ENCODE results near the gene HM13. TPM values are rescaled to one million over a fixed set of nuclear protein-coding genes. Genes with fewer than 3 reads are reported as not detected.

HM13 gene
- total and polyA plus RNA-seq, 9 of the 15 experiments (the other 6 are each of a cell fraction or from before 2014, with no cell fraction given): 7.7 to 136 (median 74.5) TPM

DNA sequence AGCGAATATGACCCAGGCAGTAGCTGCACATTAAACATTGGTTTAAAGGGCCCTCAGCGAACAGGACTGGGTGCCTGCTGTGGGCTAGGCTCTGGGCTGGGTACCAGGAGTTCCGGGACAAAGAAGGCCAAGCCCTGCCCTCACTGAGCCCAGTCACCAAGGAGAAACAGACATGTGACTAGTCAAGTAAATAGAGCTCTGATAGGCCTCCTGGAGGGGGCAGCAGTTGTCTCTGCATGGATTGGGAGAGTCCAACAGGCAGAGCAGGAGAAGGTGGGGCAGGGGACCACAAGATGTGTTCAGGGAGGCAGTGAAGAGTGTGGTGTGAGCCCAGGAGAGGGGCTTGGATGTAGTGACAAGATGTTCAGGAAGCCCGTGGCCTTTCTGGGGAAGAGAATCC lies 3.1 kb downstream of the HM13 start:
- Histone ChIP-seq H3K9me3 (replicated peaks; ENCODE audit: control insufficient read depth, insufficient read depth, low read depth, low read length) (no peaks in the 10 kb centered on the region), H2AFZ (ENCODE audit: low read depth, low read length) (no peak overlapping the region), H4K20me1 (replicated peaks; ENCODE audit: control insufficient read depth, insufficient read depth, low read length) (peaks cover 16% of the 10 kb centered on the region; the same call in 1 of the 2 replicates), H3K27ac (ENCODE audit: extremely low read depth, low read depth, low read length) (no peak overlapping the region), H3K4me1 (replicated peaks in 1 of 2; ENCODE audit: control insufficient read depth in 2 of 2, insufficient read depth in 2 of 2, low read length in 2 of 2) (peaks cover 24 to 29% of the 10 kb centered on the region in 2 experiments; a peak in 4 of 5 replicates), H3K79me2 (ENCODE audit: control insufficient read depth, insufficient read depth, low read length) (peaks cover 67% of the 10 kb centered on the region), H3K36me3 (ENCODE audit: control insufficient read depth, insufficient read depth, low read length) (peaks cover 53% of the 10 kb centered on the region), H3K4me2 (ENCODE audit: insufficient read depth, low read length) (peak overlapping the region; percentile 12; the same call in 1 of the 2 replicates), H3K4me3 (no peak overlapping the region), H3K27me3 (ENCODE audit: control insufficient read depth in 2 of 2, insufficient read depth in 2 of 2, low read length in 2 of 2) (no peaks in the 10 kb centered on the region), H3K9me1 (ENCODE audit: control insufficient read depth, insufficient read depth, low read length) (no peaks in the 10 kb centered on the region), H3K9ac (ENCODE audit: insufficient read depth in 1 of 2, low read depth in 2 of 2, low read length in 2 of 2) (no peak overlapping the region)
- ChIA-PET CTCF (ENCODE audit: low intra/inter-chr PET ratio) (interaction anchor here (0.6 to 1.4 kb wide), 2 partner anchors 95 to 96 kb away, joined by 3 to 5 read pairs; no protein-coding TSS in a partner anchor), POLR2A (interaction anchor here (0.6 to 1.5 kb wide), 4 partner anchors 18 to 88 kb away, joined by 3 to 5 read pairs (median 4); partner anchors contain the start of gene ID1)
- peak; percentile 73 for ATAC-seq
- peak; percentile 59 for FAIRE-seq
- intact Hi-C loops (cut with micrococcal nuclease): no loop called here
- WGBS (ENCODE audit: insufficient coverage, low coverage, missing lambda C conversion rate): 78% methylated on average over 4 of the region's 4 CpGs
- peak; percentile 32 to 62 (median 42) for DNase-seq (ENCODE audit: extremely low read depth in 1 of 4, low spot score in 3 of 4)
- no TSS peak for BruUV-seq (replicated peaks)
- in situ Hi-C loops (cut with MboI): no loop called here
- TF ChIP-seq RAD21 (CRISPR knock-in tag; conservative IDR thresholded peaks at IDR 0.05 in 1 of 2, IDR thresholded peaks at IDR 0.05 in 1 of 2) (peak in 1 of 2 experiments; percentile 16; a peak in 1 of 4 replicates), FOXK2 (conservative IDR thresholded peaks at IDR 0.05 in 1 of 2, IDR thresholded peaks at IDR 0.05 in 1 of 2; ENCODE audit: low read depth in 2 of 2) (peak in 1 of 2 experiments; percentile 52; a peak in 1 of 4 replicates), STAT5A (IDR thresholded peaks at IDR 0.05; ENCODE audit: borderline replicate concordance, low read length) (no peak), POLR2G (IDR thresholded peaks at IDR 0.05; ENCODE audit: low read depth, low read length) (no peak), ZNF586 (CRISPR knock-in tag; conservative IDR thresholded peaks at IDR 0.05) (no peak), ZNF764 (CRISPR knock-in tag; IDR thresholded peaks at IDR 0.05; ENCODE audit: low read depth) (no peak), SMARCA5 (IDR thresholded peaks at IDR 0.05) (no peak), PCBP1 (IDR thresholded peaks at IDR 0.05; ENCODE audit: low read depth, low read length, poor library complexity, severe bottlenecking) (no peak), SP2 (IDR thresholded peaks at IDR 0.05; ENCODE audit: extremely low read depth, low read depth, low read length, poor library complexity, severe bottlenecking) (no peak), MTA1 (IDR thresholded peaks at IDR 0.05; ENCODE audit: borderline replicate concordance) (no peak), RAD51 (IDR thresholded peaks at IDR 0.05; ENCODE audit: borderline replicate concordance, low read depth) (peak; percentile 10; the same call in 1 of the 2 replicates)
- TF ChIP-seq, protein P1, sequence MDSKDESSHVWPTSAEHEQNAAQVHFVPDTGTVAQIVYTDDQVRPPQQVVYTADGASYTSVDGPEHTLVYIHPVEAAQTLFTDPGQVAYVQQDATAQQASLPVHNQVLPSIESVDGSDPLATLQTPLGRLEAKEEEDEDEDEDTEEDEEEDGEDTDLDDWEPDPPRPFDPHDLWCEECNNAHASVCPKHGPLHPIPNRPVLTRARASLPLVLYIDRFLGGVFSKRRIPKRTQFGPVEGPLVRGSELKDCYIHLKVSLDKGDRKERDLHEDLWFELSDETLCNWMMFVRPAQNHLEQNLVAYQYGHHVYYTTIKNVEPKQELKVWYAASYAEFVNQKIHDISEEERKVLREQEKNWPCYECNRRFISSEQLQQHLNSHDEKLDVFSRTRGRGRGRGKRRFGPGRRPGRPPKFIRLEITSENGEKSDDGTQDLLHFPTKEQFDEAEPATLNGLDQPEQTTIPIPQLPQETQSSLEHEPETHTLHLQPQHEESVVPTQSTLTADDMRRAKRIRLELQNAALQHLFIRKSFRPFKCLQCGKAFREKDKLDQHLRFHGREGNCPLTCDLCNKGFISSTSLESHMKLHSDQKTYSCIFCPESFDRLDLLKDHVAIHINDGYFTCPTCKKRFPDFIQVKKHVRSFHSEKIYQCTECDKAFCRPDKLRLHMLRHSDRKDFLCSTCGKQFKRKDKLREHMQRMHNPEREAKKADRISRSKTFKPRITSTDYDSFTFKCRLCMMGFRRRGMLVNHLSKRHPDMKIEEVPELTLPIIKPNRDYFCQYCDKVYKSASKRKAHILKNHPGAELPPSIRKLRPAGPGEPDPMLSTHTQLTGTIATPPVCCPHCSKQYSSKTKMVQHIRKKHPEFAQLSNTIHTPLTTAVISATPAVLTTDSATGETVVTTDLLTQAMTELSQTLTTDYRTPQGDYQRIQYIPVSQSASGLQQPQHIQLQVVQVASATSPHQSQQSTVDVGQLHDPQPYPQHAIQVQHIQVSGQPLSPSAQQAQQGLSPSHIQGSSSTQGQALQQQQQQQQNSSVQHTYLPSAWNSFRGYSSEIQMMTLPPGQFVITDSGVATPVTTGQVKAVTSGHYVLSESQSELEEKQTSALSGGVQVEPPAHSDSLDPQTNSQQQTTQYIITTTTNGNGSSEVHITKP (IDR thresholded peaks at IDR 0.05; ENCODE audit: partially characterized antibody): peak; percentile 94
- TF ChIP-seq, protein P2, sequence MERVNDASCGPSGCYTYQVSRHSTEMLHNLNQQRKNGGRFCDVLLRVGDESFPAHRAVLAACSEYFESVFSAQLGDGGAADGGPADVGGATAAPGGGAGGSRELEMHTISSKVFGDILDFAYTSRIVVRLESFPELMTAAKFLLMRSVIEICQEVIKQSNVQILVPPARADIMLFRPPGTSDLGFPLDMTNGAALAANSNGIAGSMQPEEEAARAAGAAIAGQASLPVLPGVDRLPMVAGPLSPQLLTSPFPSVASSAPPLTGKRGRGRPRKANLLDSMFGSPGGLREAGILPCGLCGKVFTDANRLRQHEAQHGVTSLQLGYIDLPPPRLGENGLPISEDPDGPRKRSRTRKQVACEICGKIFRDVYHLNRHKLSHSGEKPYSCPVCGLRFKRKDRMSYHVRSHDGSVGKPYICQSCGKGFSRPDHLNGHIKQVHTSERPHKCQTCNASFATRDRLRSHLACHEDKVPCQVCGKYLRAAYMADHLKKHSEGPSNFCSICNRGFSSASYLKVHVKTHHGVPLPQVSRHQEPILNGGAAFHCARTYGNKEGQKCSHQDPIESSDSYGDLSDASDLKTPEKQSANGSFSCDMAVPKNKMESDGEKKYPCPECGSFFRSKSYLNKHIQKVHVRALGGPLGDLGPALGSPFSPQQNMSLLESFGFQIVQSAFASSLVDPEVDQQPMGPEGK (CRISPR knock-in tag; IDR thresholded peaks at IDR 0.05; ENCODE audit: borderline replicate concordance): no peak
- TF ChIP-seq, protein P3, sequence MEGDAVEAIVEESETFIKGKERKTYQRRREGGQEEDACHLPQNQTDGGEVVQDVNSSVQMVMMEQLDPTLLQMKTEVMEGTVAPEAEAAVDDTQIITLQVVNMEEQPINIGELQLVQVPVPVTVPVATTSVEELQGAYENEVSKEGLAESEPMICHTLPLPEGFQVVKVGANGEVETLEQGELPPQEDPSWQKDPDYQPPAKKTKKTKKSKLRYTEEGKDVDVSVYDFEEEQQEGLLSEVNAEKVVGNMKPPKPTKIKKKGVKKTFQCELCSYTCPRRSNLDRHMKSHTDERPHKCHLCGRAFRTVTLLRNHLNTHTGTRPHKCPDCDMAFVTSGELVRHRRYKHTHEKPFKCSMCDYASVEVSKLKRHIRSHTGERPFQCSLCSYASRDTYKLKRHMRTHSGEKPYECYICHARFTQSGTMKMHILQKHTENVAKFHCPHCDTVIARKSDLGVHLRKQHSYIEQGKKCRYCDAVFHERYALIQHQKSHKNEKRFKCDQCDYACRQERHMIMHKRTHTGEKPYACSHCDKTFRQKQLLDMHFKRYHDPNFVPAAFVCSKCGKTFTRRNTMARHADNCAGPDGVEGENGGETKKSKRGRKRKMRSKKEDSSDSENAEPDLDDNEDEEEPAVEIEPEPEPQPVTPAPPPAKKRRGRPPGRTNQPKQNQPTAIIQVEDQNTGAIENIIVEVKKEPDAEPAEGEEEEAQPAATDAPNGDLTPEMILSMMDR (IDR thresholded peaks at IDR 0.05 in 2 of 3, conservative IDR thresholded peaks at IDR 0.05 in 1 of 3; ENCODE audit: insufficient read depth in 2 of 3, low read depth in 1 of 3, low read length in 3 of 3): peak; percentile 40 to 47 (median 43)
